Activated naive CD8-positive, alpha-beta T cell treated with anti-CD3 and anti-CD28 coated beads, Interleukin-2, amount 10 ng/mL, durations not matched to agents 7 days and 5 days (primary cell): ENCODE data around the gene CARM1. TPM values are rescaled to one million over a fixed set of nuclear protein-coding genes. Genes with fewer than 3 reads are reported as not detected.
"Not testable (repeated sequence)": the region's sequence is repeated elsewhere in the genome, so short reads cannot be mapped to it uniquely, and the experiment has no call there.

Source experiments
- ATAC-seq: fragments of 150-1000 bp; cut with Tn5 transposase; one replicate; pipeline ENCODE4 v1.10.0; 2021; ENCODE audit warnings: low read depth, moderate library complexity
- POLR2A ChIA-PET: fragments of 350-600 bp; sonication (Branson Sonifier 250); formaldehyde crosslinking; loops from one replicate; lab custom pipeline; 2021; ENCODE audit warnings: antibody characterized with exemption; lab: Charles Lee
- DNase-seq: peaks from one replicate; pipeline ENCODE4 v3.0.0; 2021
- H3K27ac Mint-ChIP-seq: one replicate; pipeline ENCODE4 v1.8.0; 2022; ENCODE audit warnings: mild to moderate bottlenecking, mixed read lengths
- H3K27me3 Mint-ChIP-seq: one replicate; pipeline ENCODE4 v1.8.0; 2022; ENCODE audit warnings: mild to moderate bottlenecking, moderate library complexity, mixed read lengths
- H3K36me3 Mint-ChIP-seq: one replicate; pipeline ENCODE4 v1.8.0; 2021; ENCODE audit warnings: mild to moderate bottlenecking, mixed read lengths
- H3K4me1 Mint-ChIP-seq: one replicate; pipeline ENCODE4 v1.8.0; 2021; ENCODE audit warnings: mixed read lengths
- H3K4me3 Mint-ChIP-seq: one replicate; pipeline ENCODE4 v1.8.0; 2022; ENCODE audit warnings: mild to moderate bottlenecking, moderate library complexity, mixed read lengths
- H3K9me3 Mint-ChIP-seq: one replicate; pipeline ENCODE4 v1.8.0; 2021; ENCODE audit warnings: mixed read lengths
- total RNA-seq, 2 experiments: library from RNA; stranded (reverse); gene quantifications; one replicate each; pipeline ENCODE4 v1.2.3, GENCODE V29; 2021

The CARM1 gene
- total RNA-seq, 2 experiments from 2014 or later: 28.3 to 31.5 TPM

DNA sequence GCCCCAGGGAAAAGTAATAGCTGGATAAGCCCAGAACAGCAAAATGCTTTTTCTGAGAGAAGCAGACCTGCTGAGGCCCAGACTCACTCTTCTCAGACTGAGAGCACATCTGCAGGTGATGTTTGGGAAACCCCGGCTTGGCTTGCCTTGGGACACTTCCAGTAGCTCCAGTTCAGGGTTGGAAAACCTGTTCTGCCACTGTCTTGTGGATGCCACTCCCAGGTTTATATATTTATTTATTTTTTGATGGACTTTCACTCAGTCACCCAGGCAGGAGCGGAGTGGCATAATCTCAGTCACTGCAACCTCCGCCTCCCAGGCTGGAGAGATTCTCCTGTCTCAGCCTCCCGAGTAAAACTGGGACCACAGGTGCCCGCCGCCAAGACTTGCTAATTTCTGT is 81.5 kb downstream of the CARM1 start:
- Mint-ChIP-seq H3K4me3 (no peak overlapping the region), H3K36me3 (no peaks in the 10 kb centered on the region), H3K4me1 (peaks cover 1% of the 10 kb centered on the region), H3K27ac (no peak overlapping the region), H3K27me3 (no peaks in the 10 kb centered on the region), H3K9me3 (no peaks in the 10 kb centered on the region)
- DNase-seq (no peak), ATAC-seq (no peak)
- POLR2A ChIA-PET: no interaction called here

DNA sequence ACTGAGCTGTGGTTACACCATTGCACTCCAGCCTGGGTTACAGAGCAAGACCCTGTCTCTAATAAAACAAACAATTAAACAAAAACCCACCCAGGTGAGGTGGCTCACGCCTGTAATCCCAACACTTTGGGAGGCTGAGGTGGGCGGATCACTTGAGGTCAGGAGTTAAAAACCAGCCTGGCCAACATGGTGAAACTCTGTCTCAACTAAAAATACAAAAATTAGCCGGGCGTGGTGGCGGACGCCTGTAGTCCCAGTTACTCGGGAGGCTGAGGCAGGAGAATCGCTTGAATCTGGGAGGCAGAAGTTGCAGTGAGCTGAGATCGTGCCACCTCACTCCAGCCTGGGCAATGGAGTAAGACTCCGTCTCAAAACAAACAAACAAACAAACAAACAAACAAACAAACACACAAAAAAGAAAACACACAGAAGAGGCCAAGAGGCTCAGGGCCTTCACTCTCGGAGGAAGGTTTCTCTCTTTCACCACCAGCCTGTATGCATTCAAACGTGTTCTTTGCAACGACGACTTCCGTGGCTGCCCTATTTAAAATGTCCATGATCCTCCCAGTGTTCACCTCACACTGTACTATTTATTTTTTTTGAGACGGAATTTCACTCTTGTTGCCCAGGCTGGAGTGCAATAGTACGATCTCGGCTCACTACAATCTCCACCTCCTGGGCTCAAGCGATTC is 88.1 kb downstream of the CARM1 start:
- not testable (repeated sequence) for H3K36me3 Mint-ChIP-seq, H3K9me3 Mint-ChIP-seq, H3K27me3 Mint-ChIP-seq, ATAC-seq, DNase-seq
- Mint-ChIP-seq H3K4me3 (peak overlapping the region; percentile 86), H3K27ac (peak overlapping the region; percentile 91), H3K4me1 (peaks cover 26% of the 10 kb centered on the region)
- POLR2A ChIA-PET: interaction anchor here (0.6 to 2.2 kb wide), 3 partner anchors 130 to 1191 kb away, joined by 3 to 9 read pairs (median 3); partner anchors contain the start of genes LDLR and ZNF846

DNA sequence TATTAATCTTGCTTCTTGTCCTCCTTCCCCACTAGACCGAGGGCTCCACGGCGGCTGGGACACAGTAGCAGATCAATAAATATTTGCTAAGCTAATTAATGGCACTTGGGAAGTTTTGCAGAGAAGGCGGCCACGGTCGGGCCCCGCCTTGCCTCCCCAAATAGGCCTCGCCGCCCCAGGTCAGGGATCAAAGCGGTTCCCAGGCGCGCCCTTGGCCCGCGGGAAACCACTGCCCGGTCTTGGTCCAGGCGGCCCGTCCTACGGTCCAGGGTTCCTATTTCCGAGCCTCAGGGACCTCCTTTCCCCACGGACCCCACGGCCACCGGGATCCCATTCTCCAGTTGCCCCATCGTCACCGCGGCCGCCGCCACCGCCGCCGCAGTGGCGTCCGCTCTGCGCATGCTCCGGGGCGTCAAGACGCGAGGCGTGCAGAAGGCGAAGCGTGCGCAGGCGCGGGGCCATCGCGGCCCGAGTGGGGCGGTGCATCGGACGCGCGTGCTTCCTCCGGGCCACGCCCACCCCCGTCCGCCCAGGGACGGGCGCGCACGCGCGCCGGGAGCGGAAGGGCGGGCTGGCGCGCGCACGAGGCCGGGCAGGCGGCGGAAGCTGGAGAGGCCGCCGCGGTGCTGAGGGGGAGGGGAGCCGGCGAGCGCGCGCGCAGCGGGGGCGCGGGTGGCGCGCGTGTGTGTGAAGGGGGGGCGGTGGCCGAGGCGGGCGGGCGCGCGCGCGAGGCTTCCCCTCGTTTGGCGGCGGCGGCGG is 89.1 kb downstream of the CARM1 start, which contains the start of gene SMARCA4:
Gene SMARCA4 (plus strand): TSS at position 717 of the 759 bp plus-strand sequence. CDS start 23,122 bp downstream, outside the sequence.
- Mint-ChIP-seq H3K36me3 (peaks cover 3% of the 10 kb centered on the region), H3K27ac (peak within 1 kb of the TSS; percentile 91), H3K4me3 (peak within 1 kb of the TSS; percentile 89), H3K4me1 (peaks cover 26% of the 10 kb centered on the region), H3K27me3 (no peaks in the 10 kb centered on the region), H3K9me3 (no peaks in the 10 kb centered on the region)
- DNase-seq (peak; percentile 100), ATAC-seq (peak; percentile 82)
- POLR2A ChIA-PET: interaction anchor here (0.6 to 2.2 kb wide), 8 partner anchors 12 to 420 kb away, joined by 3 to 9 read pairs (median 4); partner anchors contain the start of gene LDLR

DNA sequence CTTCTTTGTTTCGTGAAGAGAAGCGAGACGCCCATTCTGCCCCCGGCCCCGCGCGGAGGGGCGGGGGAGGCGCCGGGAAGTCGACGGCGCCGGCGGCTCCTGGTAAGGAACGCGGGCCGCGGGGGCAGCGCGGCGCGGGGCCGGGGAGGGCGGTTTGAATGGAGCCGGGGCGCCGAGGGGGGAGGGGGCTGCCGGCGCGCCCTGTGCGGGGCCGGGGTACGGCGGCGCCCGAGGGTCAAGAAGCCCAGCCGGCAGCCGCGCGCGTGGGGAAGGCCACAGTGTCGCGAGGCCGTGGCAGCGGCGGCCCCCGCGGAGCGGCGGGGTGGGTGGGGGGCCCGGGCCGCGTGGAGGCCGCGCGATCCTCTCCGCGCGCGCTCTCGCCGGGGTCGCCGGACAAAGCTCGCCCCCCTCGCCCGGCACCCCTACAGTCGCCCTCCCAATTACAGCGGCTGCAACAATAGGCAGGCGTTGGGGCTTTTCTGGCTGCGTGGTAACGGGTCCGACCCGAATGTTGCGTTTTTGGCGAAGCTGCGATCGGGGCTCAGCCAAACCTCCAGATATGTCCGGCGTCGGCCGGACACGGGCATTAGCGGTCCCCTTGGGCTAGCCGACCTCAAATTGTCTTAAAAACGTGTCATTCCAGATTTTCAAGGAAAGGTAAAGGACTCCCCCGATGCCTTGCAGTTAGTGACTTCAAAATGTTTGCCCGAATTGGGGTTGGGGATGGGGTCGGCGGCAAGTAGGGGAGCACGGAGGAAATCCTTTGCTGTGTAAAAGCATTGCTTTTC is 89.9 kb downstream of the CARM1 start:
- POLR2A ChIA-PET: interaction anchor here (0.6 to 2.2 kb wide), 8 partner anchors 13 to 420 kb away, joined by 3 to 9 read pairs (median 4); partner anchors contain the start of genes LDLR and TMED1
- peaks cover 5% of the 10 kb centered on the region for H3K36me3 Mint-ChIP-seq
- no peaks in the 10 kb centered on the region for H3K9me3 Mint-ChIP-seq
- no peaks in the 10 kb centered on the region for H3K27me3 Mint-ChIP-seq
- no peak for DNase-seq
- peak overlapping the region; percentile 83 for H3K27ac Mint-ChIP-seq
- peak; percentile 22 for ATAC-seq
- peaks cover 26% of the 10 kb centered on the region for H3K4me1 Mint-ChIP-seq
- peak overlapping the region; percentile 89 for H3K4me3 Mint-ChIP-seq

DNA sequence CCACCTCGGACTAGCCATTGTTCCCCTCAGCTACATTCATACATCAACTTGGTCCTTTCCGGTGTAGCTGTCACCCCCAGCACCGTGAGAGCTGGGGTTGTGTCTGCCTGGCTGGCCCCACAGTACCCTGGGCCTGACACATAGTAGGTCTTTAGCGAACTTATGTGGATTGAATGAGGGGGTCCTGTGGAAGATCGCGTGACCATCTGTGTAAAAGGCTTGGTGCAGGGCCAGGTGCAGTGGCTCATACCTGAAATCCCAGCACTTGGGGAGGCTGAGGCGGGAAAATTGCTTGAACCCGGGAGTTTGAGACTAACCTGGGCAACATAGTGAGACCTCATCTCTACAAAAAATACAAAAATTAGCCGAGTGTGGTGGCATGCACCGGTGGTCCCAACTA is 91.5 kb downstream of the CARM1 start:
- peak overlapping the region; percentile 78 for H3K27ac Mint-ChIP-seq
- no peaks in the 10 kb centered on the region for H3K9me3 Mint-ChIP-seq
- DNase-seq (no peak), ATAC-seq (no peak)
- POLR2A ChIA-PET: interaction anchor here (0.7 to 1.5 kb wide), 4 partner anchors 26 to 205 kb away, joined by 3 to 5 read pairs (median 4); partner anchors contain the start of gene LDLR
- H3K36me3 Mint-ChIP-seq: peaks cover 6% of the 10 kb centered on the region
- no peaks in the 10 kb centered on the region for H3K27me3 Mint-ChIP-seq
- peak overlapping the region; percentile 89 for H3K4me3 Mint-ChIP-seq
- H3K4me1 Mint-ChIP-seq: peaks cover 30% of the 10 kb centered on the region

GRCh38 chr19:10963865-10964264 is 92.5 kb downstream of the CARM1 start:
- Mint-ChIP-seq H3K9me3 (no peaks in the 10 kb centered on the region), H3K36me3 (peaks cover 6% of the 10 kb centered on the region), H3K4me3 (peak overlapping the region; percentile 89), H3K27me3 (no peaks in the 10 kb centered on the region), H3K4me1 (peaks cover 37% of the 10 kb centered on the region), H3K27ac (peak overlapping the region; percentile 78)
- DNase-seq (no peak), ATAC-seq (no peak)
- POLR2A ChIA-PET: interaction anchor here (0.6 to 1.5 kb wide), 6 partner anchors 27 to 206 kb away, joined by 3 to 5 read pairs (median 4); partner anchors contain the start of gene LDLR

DNA sequence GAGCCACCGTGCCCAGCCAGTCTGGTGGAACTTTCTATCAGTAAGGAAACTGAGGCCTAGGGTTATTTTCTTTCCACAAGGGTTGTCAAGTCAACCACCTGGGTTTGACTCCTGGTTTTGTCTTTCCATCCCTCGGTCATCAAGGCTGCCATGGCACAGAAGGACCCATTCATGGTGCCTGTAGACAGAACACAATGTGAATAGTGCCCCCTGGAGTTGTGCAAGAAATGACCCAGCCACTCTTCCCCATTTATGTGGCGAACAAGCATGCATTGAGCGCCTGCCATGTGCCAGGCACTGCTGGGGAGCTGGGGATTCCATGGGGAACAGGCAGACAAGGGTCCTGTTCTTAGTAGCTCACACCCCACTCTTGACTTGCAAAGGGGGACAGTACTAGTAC is 93.5 kb downstream of the CARM1 start:
- H3K4me3 Mint-ChIP-seq: no peak overlapping the region
- no peaks in the 10 kb centered on the region for H3K27me3 Mint-ChIP-seq
- ATAC-seq (no peak), DNase-seq (no peak)
- POLR2A ChIA-PET: no interaction called here
- H3K27ac Mint-ChIP-seq: no peak overlapping the region
- no peaks in the 10 kb centered on the region for H3K9me3 Mint-ChIP-seq
- H3K4me1 Mint-ChIP-seq: peaks cover 37% of the 10 kb centered on the region
- H3K36me3 Mint-ChIP-seq: peaks cover 6% of the 10 kb centered on the region

DNA sequence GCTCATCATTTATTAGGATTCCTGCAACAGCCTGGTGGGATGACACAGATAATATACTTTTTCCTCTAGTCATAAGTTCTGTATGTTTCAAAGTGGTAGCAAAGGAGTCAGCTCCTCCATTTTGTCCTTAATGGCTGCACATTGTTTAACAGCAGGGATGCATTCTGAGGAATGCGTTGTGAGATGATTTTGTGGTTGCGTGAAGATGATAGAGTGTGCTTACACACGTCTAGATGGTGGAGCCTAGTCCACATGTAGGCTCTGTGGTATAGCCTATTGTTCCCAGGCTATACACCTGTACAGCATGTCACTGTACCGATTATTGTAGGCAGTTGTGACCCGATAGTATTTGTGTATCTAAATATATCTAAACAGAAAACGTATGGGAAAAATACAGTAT is 94.0 kb downstream of the CARM1 start:
- H3K36me3 Mint-ChIP-seq: peaks cover 6% of the 10 kb centered on the region
- DNase-seq (no peak), ATAC-seq (no peak)
- POLR2A ChIA-PET: no interaction called here
- H3K9me3 Mint-ChIP-seq: no peaks in the 10 kb centered on the region
- no peak overlapping the region for H3K27ac Mint-ChIP-seq
- no peaks in the 10 kb centered on the region for H3K27me3 Mint-ChIP-seq
- H3K4me1 Mint-ChIP-seq: peaks cover 38% of the 10 kb centered on the region
- H3K4me3 Mint-ChIP-seq: no peak overlapping the region

DNA sequence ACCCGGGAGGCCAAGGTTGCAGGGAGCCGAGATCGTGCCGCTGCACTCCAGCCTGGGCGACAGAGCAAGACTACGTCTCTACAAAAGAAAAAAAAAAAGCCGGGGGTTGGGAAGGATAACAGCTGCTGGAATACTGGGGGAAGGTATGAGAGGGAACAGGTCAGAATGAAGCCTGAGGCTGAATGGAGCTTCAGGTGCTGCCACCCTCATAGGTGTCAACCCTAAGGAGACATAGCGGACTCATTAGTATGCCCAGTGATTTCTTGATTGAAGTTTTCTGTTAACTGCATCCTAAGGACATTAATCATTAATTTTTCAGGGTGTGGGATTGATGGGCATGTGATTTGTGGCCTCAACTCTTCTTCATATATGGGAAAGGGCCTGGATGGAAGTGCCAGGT is 95.5 kb downstream of the CARM1 start:
- H3K27ac Mint-ChIP-seq: no peak overlapping the region
- POLR2A ChIA-PET: no interaction called here
- H3K4me3 Mint-ChIP-seq: no peak overlapping the region
- peaks cover 37% of the 10 kb centered on the region for H3K4me1 Mint-ChIP-seq
- H3K27me3 Mint-ChIP-seq: no peaks in the 10 kb centered on the region
- H3K9me3 Mint-ChIP-seq: no peaks in the 10 kb centered on the region
- no peak for ATAC-seq
- no peak for DNase-seq
- peaks cover 6% of the 10 kb centered on the region for H3K36me3 Mint-ChIP-seq

- Mint-ChIP-seq H3K36me3 (peaks cover 9% of the 10 kb centered on the region), H3K4me3 (no peak overlapping the region), H3K9me3 (no peaks in the 10 kb centered on the region), H3K4me1 (peaks cover 24% of the 10 kb centered on the region), H3K27ac (no peak overlapping the region), H3K27me3 (no peaks in the 10 kb centered on the region)
- ATAC-seq (no peak), DNase-seq (no peak)
- POLR2A ChIA-PET: no interaction called here
These were observed 97.3 kb downstream of the CARM1 start for GRCh38 chr19:10968527-10969135.

- Mint-ChIP-seq H3K27ac (no peak overlapping the region), H3K9me3 (no peaks in the 10 kb centered on the region), H3K4me3 (no peak overlapping the region), H3K27me3 (no peaks in the 10 kb centered on the region), H3K36me3 (peaks cover 8% of the 10 kb centered on the region), H3K4me1 (peaks cover 25% of the 10 kb centered on the region)
- POLR2A ChIA-PET: interaction anchor here (0.7 kb wide), 1 partner anchor 435 kb away, joined by 3 read pairs; no protein-coding TSS in a partner anchor
- ATAC-seq (no peak), DNase-seq (no peak)
These were observed 99.9 kb downstream of the CARM1 start for GRCh38 chr19:10971107-10971726.
